GM21423 (cell line): ENCODE results near the gene KITLG.
"Not testable (repeated sequence)": the region's sequence is repeated elsewhere in the genome, so short reads cannot be mapped to it uniquely, and the experiment has no call there.

ENCODE experiments used
- ATAC-seq: cut with Tn5 transposase; IDR thresholded peaks from one replicate; pipeline ENCODE4 v1.9.1; 2021; ENCODE audit warnings: mild to moderate bottlenecking, moderate library complexity; ENCODE audit not compliant: unreplicated experiment

The KITLG gene

GRCh38 chr12:88577537-88577936 lies 2.7 kb downstream of the KITLG start:
- ATAC-seq: no peak

- ATAC-seq: no peak
Observed at GRCh38 chr12:88576866-88577265, 3.4 kb downstream of the KITLG start.

- no peak for ATAC-seq
Observed at GRCh38 chr12:88575361-88575970, 4.8 kb downstream of the KITLG start.

GRCh38 chr12:88574278-88574677 lies 6.0 kb downstream of the KITLG start:
- no peak for ATAC-seq

- ATAC-seq: no peak
Observed at GRCh38 chr12:88573583-88573982, 6.7 kb downstream of the KITLG start.

- ATAC-seq: no peak
Observed at GRCh38 chr12:88572781-88573549, 7.3 kb downstream of the KITLG start.

- no peak for ATAC-seq
Observed at GRCh38 chr12:88571543-88571942, 8.7 kb downstream of the KITLG start.

GRCh38 chr12:88570103-88570502 lies 10.2 kb downstream of the KITLG start:
- ATAC-seq: no peak

- no peak for ATAC-seq
Observed at GRCh38 chr12:88566430-88566829, 13.8 kb downstream of the KITLG start.

GRCh38 chr12:88562846-88563582 lies 17.3 kb downstream of the KITLG start:
- ATAC-seq: no peak

GRCh38 chr12:88562151-88562550 lies 18.1 kb downstream of the KITLG start:
- ATAC-seq: no peak

GRCh38 chr12:88559772-88560171 lies 20.5 kb downstream of the KITLG start:
- no peak for ATAC-seq

GRCh38 chr12:88559199-88559598 lies 21.1 kb downstream of the KITLG start:
- ATAC-seq: no peak

- no peak for ATAC-seq
Observed at GRCh38 chr12:88558340-88558867, 21.9 kb downstream of the KITLG start.

GRCh38 chr12:88556213-88556774 lies 24.0 kb downstream of the KITLG start:
- no peak for ATAC-seq

GRCh38 chr12:88553941-88554658 lies 26.2 kb downstream of the KITLG start:
- ATAC-seq: no peak

GRCh38 chr12:88552610-88553079 lies 27.6 kb downstream of the KITLG start:
- ATAC-seq: no peak

GRCh38 chr12:88549929-88550328 lies 30.3 kb downstream of the KITLG start:
- no peak for ATAC-seq

- ATAC-seq: not testable (repeated sequence)
Observed at GRCh38 chr12:88547949-88548348, 32.3 kb downstream of the KITLG start.

GRCh38 chr12:88546853-88547252 lies 33.4 kb downstream of the KITLG start:
- no peak for ATAC-seq

GRCh38 chr12:88546226-88546625 lies 34.0 kb downstream of the KITLG start:
- no peak for ATAC-seq
